Measurements from ENCODE around the gene NDUFAF2.
"Not testable (repeated sequence)": the region's sequence is repeated elsewhere in the genome, so short reads cannot be mapped to it uniquely, and the experiment has no call there.

The NDUFAF2 gene

GRCh38 chr5:61047346-61047745 is 102.3 kb downstream of the NDUFAF2 start:
- no peak for DNase-seq (ENCODE audit: low read depth in 2 of 2, low spot score in 1 of 2)

- no peak for DNase-seq (ENCODE audit: low read depth in 2 of 2, low spot score in 1 of 2)
Observed at GRCh38 chr5:61048534-61048933, 103.5 kb downstream of the NDUFAF2 start.

- no peak for DNase-seq (ENCODE audit: low read depth in 2 of 2, low spot score in 1 of 2)
Observed at GRCh38 chr5:61050292-61050691, 105.3 kb downstream of the NDUFAF2 start.

- no peak for DNase-seq (ENCODE audit: low read depth in 2 of 2, low spot score in 1 of 2)
Observed at GRCh38 chr5:61051267-61051666, 106.3 kb downstream of the NDUFAF2 start.

GRCh38 chr5:61052882-61053281 is 107.9 kb downstream of the NDUFAF2 start:
- DNase-seq (ENCODE audit: low read depth in 2 of 2, low spot score in 1 of 2) = no peak

- DNase-seq (ENCODE audit: low read depth in 2 of 2, low spot score in 1 of 2) = no peak
Observed at GRCh38 chr5:61053937-61054336, 108.9 kb downstream of the NDUFAF2 start.

- no peak for DNase-seq (ENCODE audit: low read depth in 2 of 2, low spot score in 1 of 2)
Observed at GRCh38 chr5:61055434-61056006, 110.5 kb downstream of the NDUFAF2 start.

- DNase-seq (ENCODE audit: low read depth in 2 of 2, low spot score in 1 of 2) = no peak
Observed at GRCh38 chr5:61059499-61059898, 114.5 kb downstream of the NDUFAF2 start.

- DNase-seq (ENCODE audit: low read depth in 2 of 2, low spot score in 1 of 2) = no peak
Observed at GRCh38 chr5:61069150-61069549, 124.1 kb downstream of the NDUFAF2 start.

GRCh38 chr5:61071526-61071925 is 126.5 kb downstream of the NDUFAF2 start:
- no peak for DNase-seq (ENCODE audit: low read depth in 2 of 2, low spot score in 1 of 2)

- DNase-seq (ENCODE audit: low read depth in 2 of 2, low spot score in 1 of 2) = no peak
Observed at GRCh38 chr5:61076626-61077025, 131.6 kb downstream of the NDUFAF2 start.

GRCh38 chr5:61081741-61082140 is 136.7 kb downstream of the NDUFAF2 start:
- DNase-seq (ENCODE audit: low read depth in 2 of 2, low spot score in 1 of 2) = no peak

GRCh38 chr5:61082516-61083280 is 137.7 kb downstream of the NDUFAF2 start:
- DNase-seq (ENCODE audit: low read depth in 2 of 2, low spot score in 1 of 2) = no peak

GRCh38 chr5:61084658-61085057 is 139.7 kb downstream of the NDUFAF2 start:
- DNase-seq (ENCODE audit: low read depth in 2 of 2, low spot score in 1 of 2) = no peak

GRCh38 chr5:61085885-61086284 is 140.9 kb downstream of the NDUFAF2 start:
- no peak for DNase-seq (ENCODE audit: low read depth in 2 of 2, low spot score in 1 of 2)

- no peak for DNase-seq (ENCODE audit: low read depth in 2 of 2, low spot score in 1 of 2)
Observed at GRCh38 chr5:61087921-61088320, 142.9 kb downstream of the NDUFAF2 start.

- no peak for DNase-seq (ENCODE audit: low read depth in 2 of 2, low spot score in 1 of 2)
Observed at GRCh38 chr5:61089351-61089750, 144.3 kb downstream of the NDUFAF2 start.

- not testable (repeated sequence) for DNase-seq (ENCODE audit: low read depth in 2 of 2, low spot score in 1 of 2)
Observed at GRCh38 chr5:61093046-61093771, 148.2 kb downstream of the NDUFAF2 start.

- DNase-seq (ENCODE audit: low read depth in 2 of 2, low spot score in 1 of 2) = no peak
Observed at GRCh38 chr5:61097465-61097864, 152.5 kb downstream of the NDUFAF2 start.

GRCh38 chr5:61098251-61098995 is 153.4 kb downstream of the NDUFAF2 start:
- no peak for DNase-seq (ENCODE audit: low read depth in 2 of 2, low spot score in 1 of 2)

GRCh38 chr5:61100437-61100836 is 155.4 kb downstream of the NDUFAF2 start:
- DNase-seq (ENCODE audit: low read depth in 2 of 2, low spot score in 1 of 2) = no peak

- DNase-seq (ENCODE audit: low read depth in 2 of 2, low spot score in 1 of 2) = no peak
Observed at GRCh38 chr5:61114441-61114840, 169.4 kb downstream of the NDUFAF2 start.

Data from stimulated activated CD8-positive, alpha-beta memory T cell treated with anti-CD3 and anti-CD28 coated beads, Interleukin-4, amount 100 ng/mL, for 1 hour (primary cell).